Stimulated activated CD8-positive, alpha-beta memory T cell treated with anti-CD3 and anti-CD28 coated beads, Interleukin-7, amount 100 ng/mL, for 24 hours (primary cell): ENCODE results near the gene SEPTIN1.
A peak's percentile ranks its signal among the peaks of the same experiment; 100 is the strongest.
"Not testable (repeated sequence)": the region's sequence is repeated elsewhere in the genome, so short reads cannot be mapped to it uniquely, and the experiment has no call there.

Experiments used
- DNase-seq: peaks from one replicate; pipeline ENCODE4 v3.0.0-alpha.2; 2020; ENCODE audit warnings: low read depth

Gene SEPTIN1

GRCh38 chr16:30357715-30358576, 24.4 kb downstream of the SEPTIN1 start:
- DNase-seq, result no peak

GRCh38 chr16:30357085-30357714, 25.2 kb downstream of the SEPTIN1 start:
- DNase-seq, result no peak

- no peak for DNase-seq
These were observed 25.8 kb downstream of the SEPTIN1 start for GRCh38 chr16:30356401-30357084.

GRCh38 chr16:30355954-30356308, 26.4 kb downstream of the SEPTIN1 start:
- no peak for DNase-seq

GRCh38 chr16:30355144-30355953, 27.0 kb downstream of the SEPTIN1 start, which contains the start of gene CD2BP2:
TSS of gene CD2BP2 (minus strand) at chr16:30355308. CDS start at chr16:30354681, 627 bp downstream.
- peak; percentile 72 for DNase-seq

GRCh38 chr16:30354423-30355143, 27.8 kb downstream of the SEPTIN1 start:
- DNase-seq, result no peak

GRCh38 chr16:30353438-30354129, 28.8 kb downstream of the SEPTIN1 start:
- no peak for DNase-seq

- no peak for DNase-seq
These were observed 29.6 kb downstream of the SEPTIN1 start for GRCh38 chr16:30352488-30353401.

- DNase-seq, result no peak
These were observed 30.6 kb downstream of the SEPTIN1 start for GRCh38 chr16:30351586-30352419.

GRCh38 chr16:30351001-30351441, 31.3 kb downstream of the SEPTIN1 start:
- DNase-seq, result no peak

- no peak for DNase-seq
These were observed 32.1 kb downstream of the SEPTIN1 start for GRCh38 chr16:30350134-30350871.

- DNase-seq, result no peak
These were observed 32.7 kb downstream of the SEPTIN1 start for GRCh38 chr16:30349675-30350074.

- DNase-seq, result no peak
These were observed 33.4 kb downstream of the SEPTIN1 start for GRCh38 chr16:30348929-30349328.

GRCh38 chr16:30348113-30348512, 34.2 kb downstream of the SEPTIN1 start:
- no peak for DNase-seq

GRCh38 chr16:30346286-30346685, 36.1 kb downstream of the SEPTIN1 start:
- DNase-seq, result no peak

GRCh38 chr16:30343491-30343820, 38.9 kb downstream of the SEPTIN1 start:
- not testable (repeated sequence) for DNase-seq

GRCh38 chr16:30342751-30343490, 39.4 kb downstream of the SEPTIN1 start:
- DNase-seq, result no peak
